Measurements from ENCODE around the gene SNX15.

Gene SNX15

DNA sequence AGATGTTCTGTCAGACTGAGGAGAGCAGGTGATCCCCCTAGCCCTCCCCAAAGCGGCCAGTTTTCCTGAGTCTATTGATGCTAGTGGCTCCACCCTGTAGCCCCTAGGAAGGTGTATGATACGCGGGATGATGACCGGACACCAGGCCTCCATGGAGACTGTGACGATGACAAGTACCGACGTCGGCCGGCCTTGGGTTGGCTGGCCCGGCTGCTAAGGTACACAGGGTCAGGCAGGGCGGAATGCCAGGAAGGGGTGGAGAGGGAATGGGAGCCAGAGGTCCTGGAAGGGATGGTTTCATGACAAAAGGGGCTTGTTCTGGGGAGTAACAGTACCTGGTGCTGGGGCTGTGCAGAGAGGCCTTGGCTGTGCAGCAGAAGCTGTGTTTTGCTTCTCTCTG lies 60.0 kb downstream of the SNX15 start:
- no peak for FAIRE-seq

DNA sequence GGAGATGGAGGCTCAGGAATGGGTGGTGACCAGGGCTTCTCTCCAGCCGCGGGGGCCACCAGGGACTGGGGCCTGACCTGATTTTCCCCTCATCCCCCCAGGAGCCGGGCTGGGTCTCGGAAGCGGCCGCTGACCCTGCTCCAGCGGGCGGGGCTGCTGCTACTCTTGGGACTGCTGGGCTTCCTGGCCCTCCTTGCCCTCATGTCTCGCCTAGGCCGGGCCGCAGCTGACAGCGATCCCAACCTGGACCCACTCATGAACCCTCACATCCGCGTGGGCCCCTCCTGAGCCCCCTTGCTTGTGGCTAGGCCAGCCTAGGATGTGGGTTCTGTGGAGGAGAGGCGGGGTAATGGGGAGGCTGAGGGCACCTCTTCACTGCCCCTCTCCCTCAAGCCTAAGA lies 60.6 kb downstream of the SNX15 start:
- FAIRE-seq, result no peak

DNA sequence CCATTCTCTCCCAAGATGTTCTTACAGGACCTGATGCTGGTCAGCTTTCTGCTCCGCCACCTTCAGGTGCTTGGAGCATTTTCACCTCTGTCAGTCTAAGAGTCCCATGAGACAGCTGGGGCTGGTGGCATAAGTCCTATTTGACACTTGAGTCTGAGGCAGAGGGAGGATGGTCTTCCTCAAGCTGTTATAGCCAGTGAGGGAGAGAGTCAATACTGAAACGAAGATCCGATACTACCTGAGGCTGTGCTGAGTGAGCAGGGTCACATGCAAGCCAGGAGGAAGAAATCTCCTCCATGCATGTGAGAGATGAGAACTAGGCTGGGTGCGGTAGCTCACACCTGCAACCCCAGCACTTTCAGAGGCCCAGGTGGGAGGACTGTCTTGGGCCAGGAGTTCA lies 62.4 kb downstream of the SNX15 start:
- no peak for FAIRE-seq
